Measurements from ENCODE around the gene LINC01488. TPM values are rescaled to one million over a fixed set of nuclear protein-coding genes. Genes with fewer than 3 reads are reported as not detected.

Gene LINC01488
- total and polyA plus RNA-seq, 9 of the 15 experiments (the other 6 are each of a cell fraction or from before 2014, with no cell fraction given) = not detected

GRCh38 chr11:69442807-69443137, 38.7 kb upstream of the LINC01488 start (continued):
- TF ChIP-seq CBFB (CRISPR knock-in tag; IDR thresholded peaks at IDR 0.05) (0 out of 2 replicates have a peak, but pooled peaks have one; percentile 73), ZNF445 (CRISPR knock-in tag; IDR thresholded peaks at IDR 0.05; ENCODE audit: low read depth) (0 out of 2 replicates have a peak, but pooled peaks have one; percentile 34), NR2C2 (CRISPR knock-in tag; IDR thresholded peaks at IDR 0.05) (no peak), NR2C2 (tag; IDR thresholded peaks at IDR 0.05) (peak; percentile 56; the same call in 1 of the 2 replicates), NELFE (IDR thresholded peaks at IDR 0.05; ENCODE audit: insufficient read depth, insufficient read length) (no peak), ZNF41 (CRISPR knock-in tag; conservative IDR thresholded peaks at IDR 0.05) (0 out of 2 replicates have a peak, but pooled peaks have one; percentile 8), MAFF (IDR thresholded peaks at IDR 0.05; ENCODE audit: low read length) (no peak), HDAC8 (tag; IDR thresholded peaks at IDR 0.05) (no peak)
- TF ChIP-seq, protein P1, sequence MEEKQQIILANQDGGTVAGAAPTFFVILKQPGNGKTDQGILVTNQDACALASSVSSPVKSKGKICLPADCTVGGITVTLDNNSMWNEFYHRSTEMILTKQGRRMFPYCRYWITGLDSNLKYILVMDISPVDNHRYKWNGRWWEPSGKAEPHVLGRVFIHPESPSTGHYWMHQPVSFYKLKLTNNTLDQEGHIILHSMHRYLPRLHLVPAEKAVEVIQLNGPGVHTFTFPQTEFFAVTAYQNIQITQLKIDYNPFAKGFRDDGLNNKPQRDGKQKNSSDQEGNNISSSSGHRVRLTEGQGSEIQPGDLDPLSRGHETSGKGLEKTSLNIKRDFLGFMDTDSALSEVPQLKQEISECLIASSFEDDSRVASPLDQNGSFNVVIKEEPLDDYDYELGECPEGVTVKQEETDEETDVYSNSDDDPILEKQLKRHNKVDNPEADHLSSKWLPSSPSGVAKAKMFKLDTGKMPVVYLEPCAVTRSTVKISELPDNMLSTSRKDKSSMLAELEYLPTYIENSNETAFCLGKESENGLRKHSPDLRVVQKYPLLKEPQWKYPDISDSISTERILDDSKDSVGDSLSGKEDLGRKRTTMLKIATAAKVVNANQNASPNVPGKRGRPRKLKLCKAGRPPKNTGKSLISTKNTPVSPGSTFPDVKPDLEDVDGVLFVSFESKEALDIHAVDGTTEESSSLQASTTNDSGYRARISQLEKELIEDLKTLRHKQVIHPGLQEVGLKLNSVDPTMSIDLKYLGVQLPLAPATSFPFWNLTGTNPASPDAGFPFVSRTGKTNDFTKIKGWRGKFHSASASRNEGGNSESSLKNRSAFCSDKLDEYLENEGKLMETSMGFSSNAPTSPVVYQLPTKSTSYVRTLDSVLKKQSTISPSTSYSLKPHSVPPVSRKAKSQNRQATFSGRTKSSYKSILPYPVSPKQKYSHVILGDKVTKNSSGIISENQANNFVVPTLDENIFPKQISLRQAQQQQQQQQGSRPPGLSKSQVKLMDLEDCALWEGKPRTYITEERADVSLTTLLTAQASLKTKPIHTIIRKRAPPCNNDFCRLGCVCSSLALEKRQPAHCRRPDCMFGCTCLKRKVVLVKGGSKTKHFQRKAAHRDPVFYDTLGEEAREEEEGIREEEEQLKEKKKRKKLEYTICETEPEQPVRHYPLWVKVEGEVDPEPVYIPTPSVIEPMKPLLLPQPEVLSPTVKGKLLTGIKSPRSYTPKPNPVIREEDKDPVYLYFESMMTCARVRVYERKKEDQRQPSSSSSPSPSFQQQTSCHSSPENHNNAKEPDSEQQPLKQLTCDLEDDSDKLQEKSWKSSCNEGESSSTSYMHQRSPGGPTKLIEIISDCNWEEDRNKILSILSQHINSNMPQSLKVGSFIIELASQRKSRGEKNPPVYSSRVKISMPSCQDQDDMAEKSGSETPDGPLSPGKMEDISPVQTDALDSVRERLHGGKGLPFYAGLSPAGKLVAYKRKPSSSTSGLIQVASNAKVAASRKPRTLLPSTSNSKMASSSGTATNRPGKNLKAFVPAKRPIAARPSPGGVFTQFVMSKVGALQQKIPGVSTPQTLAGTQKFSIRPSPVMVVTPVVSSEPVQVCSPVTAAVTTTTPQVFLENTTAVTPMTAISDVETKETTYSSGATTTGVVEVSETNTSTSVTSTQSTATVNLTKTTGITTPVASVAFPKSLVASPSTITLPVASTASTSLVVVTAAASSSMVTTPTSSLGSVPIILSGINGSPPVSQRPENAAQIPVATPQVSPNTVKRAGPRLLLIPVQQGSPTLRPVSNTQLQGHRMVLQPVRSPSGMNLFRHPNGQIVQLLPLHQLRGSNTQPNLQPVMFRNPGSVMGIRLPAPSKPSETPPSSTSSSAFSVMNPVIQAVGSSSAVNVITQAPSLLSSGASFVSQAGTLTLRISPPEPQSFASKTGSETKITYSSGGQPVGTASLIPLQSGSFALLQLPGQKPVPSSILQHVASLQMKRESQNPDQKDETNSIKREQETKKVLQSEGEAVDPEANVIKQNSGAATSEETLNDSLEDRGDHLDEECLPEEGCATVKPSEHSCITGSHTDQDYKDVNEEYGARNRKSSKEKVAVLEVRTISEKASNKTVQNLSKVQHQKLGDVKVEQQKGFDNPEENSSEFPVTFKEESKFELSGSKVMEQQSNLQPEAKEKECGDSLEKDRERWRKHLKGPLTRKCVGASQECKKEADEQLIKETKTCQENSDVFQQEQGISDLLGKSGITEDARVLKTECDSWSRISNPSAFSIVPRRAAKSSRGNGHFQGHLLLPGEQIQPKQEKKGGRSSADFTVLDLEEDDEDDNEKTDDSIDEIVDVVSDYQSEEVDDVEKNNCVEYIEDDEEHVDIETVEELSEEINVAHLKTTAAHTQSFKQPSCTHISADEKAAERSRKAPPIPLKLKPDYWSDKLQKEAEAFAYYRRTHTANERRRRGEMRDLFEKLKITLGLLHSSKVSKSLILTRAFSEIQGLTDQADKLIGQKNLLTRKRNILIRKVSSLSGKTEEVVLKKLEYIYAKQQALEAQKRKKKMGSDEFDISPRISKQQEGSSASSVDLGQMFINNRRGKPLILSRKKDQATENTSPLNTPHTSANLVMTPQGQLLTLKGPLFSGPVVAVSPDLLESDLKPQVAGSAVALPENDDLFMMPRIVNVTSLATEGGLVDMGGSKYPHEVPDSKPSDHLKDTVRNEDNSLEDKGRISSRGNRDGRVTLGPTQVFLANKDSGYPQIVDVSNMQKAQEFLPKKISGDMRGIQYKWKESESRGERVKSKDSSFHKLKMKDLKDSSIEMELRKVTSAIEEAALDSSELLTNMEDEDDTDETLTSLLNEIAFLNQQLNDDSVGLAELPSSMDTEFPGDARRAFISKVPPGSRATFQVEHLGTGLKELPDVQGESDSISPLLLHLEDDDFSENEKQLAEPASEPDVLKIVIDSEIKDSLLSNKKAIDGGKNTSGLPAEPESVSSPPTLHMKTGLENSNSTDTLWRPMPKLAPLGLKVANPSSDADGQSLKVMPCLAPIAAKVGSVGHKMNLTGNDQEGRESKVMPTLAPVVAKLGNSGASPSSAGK (IDR thresholded peaks at IDR 0.05) = peak; percentile 92; the same call in 1 of the 2 replicates
- TF ChIP-seq, protein P2, sequence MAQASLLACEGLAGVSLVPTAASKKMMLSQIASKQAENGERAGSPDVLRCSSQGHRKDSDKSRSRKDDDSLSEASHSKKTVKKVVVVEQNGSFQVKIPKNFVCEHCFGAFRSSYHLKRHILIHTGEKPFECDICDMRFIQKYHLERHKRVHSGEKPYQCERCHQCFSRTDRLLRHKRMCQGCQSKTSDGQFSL (CRISPR knock-in tag; IDR thresholded peaks at IDR 0.05) = peak; percentile 98
- TF ChIP-seq, protein P2 (tag; IDR thresholded peaks at IDR 0.05) = peak; percentile 64 to 90; a peak in 3 of 4 replicates
- TF ChIP-seq, protein P3, sequence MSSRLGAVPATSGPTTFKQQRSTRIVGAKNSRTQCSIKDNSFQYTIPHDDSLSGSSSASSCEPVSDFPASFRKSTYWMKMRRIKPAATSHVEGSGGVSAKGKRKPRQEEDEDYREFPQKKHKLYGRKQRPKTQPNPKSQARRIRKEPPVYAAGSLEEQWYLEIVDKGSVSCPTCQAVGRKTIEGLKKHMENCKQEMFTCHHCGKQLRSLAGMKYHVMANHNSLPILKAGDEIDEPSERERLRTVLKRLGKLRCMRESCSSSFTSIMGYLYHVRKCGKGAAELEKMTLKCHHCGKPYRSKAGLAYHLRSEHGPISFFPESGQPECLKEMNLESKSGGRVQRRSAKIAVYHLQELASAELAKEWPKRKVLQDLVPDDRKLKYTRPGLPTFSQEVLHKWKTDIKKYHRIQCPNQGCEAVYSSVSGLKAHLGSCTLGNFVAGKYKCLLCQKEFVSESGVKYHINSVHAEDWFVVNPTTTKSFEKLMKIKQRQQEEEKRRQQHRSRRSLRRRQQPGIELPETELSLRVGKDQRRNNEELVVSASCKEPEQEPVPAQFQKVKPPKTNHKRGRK (tag; IDR thresholded peaks at IDR 0.05) = no peak
- TF ChIP-seq, protein P4, sequence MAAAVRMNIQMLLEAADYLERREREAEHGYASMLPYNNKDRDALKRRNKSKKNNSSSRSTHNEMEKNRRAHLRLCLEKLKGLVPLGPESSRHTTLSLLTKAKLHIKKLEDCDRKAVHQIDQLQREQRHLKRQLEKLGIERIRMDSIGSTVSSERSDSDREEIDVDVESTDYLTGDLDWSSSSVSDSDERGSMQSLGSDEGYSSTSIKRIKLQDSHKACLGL (CRISPR knock-in tag; IDR thresholded peaks at IDR 0.05; ENCODE audit: borderline replicate concordance, poor library complexity, severe bottlenecking) = no peak

All from K562 (cell line).